ENCODE data around the gene PLXDC2.

GRCh38 chr10:19800161-19800560 lies 16.1 kb upstream of the PLXDC2 start:
- no peak for TF ChIP-seq CTCF (IDR thresholded peaks at IDR 0.05; ENCODE audit: poor library complexity)
- TF ChIP-seq EZH2phosphoT487 (IDR thresholded peaks at IDR 0.05; ENCODE audit: low read depth, severe bottlenecking, unreplicated experiment), result no peak

Measured in hepatocyte (in vitro differentiated cells).